Measurements from ENCODE around the gene DMD. TPM values are rescaled to one million over a fixed set of nuclear protein-coding genes. Genes with fewer than 3 reads are reported as not detected.

Gene DMD
- total and polyA plus RNA-seq, 2 of the 8 experiments (the other 6 are each of a cell fraction or from before 2014, with no cell fraction given) = 4.8 to 7.4 TPM

DNA sequence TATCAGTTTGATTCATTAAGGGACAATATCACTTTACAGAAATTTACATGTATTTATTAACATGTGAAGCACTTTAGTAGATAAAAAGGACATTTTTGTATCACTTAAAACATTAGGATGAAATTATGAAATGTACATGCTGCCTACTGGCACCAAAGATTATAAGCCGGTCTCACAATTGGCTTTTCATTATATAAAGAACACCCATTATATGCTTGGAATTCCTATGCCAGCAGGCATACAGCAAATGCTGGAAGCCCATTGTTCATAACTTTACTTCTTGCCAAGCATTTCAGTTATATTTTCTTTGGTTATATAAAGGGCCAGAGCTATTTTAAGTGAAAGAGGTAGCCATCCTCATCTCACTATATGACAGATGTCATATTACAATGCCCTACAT, 145.9 kb downstream of the DMD start:
- Histone ChIP-seq H4K5ac (ENCODE audit: insufficient read length, low read depth, low read length) (no peak overlapping the region), H3K4ac (replicated peaks; ENCODE audit: insufficient read length, low read depth, low read length) (no peak overlapping the region), H3K23ac (ENCODE audit: insufficient read length) (no peak overlapping the region), H2BK20ac (ENCODE audit: low read length) (no peak overlapping the region), H3K79me1 (ENCODE audit: low read depth, low read length) (no peaks in the 10 kb centered on the region), H3K23me2 (ENCODE audit: low read depth, low read length) (no peaks in the 10 kb centered on the region), H3K4me3 (ENCODE audit: extremely low read depth in 1 of 4, insufficient read depth in 2 of 4, low read depth in 3 of 4, low read length in 4 of 4) (no peak overlapping the region), H2BK12ac (ENCODE audit: low read depth, low read length) (no peak overlapping the region), H3K9ac (replicated peaks in 1 of 4; ENCODE audit: extremely low read depth in 1 of 4, low read depth in 3 of 4, low read length in 3 of 4) (no peak overlapping the region), H2BK15ac (ENCODE audit: low read length) (no peak overlapping the region), H4K20me1 (replicated peaks in 1 of 2; ENCODE audit: control insufficient read depth in 1 of 2, insufficient read depth in 2 of 2, low read length in 2 of 2) (no peaks in the 10 kb centered on the region), H3K36me3 (ENCODE audit: control insufficient read depth in 2 of 4, insufficient read depth in 4 of 4, low read length in 3 of 4) (no peaks in the 10 kb centered on the region), H3K18ac (ENCODE audit: extremely low read depth, low read length) (no peak overlapping the region), H3K14ac (ENCODE audit: insufficient read length) (no peak overlapping the region), H3K4me1 (replicated peaks in 1 of 4; ENCODE audit: control insufficient read depth in 3 of 4, insufficient read depth in 4 of 4, low read length in 3 of 4) (no peaks in the 10 kb centered on the region), H2BK5ac (ENCODE audit: low read depth, low read length) (no peak overlapping the region), H3K27me3 (replicated peaks in 1 of 4; ENCODE audit: control insufficient read depth in 3 of 4, extremely low read depth in 1 of 4, insufficient read depth in 3 of 4, low read length in 3 of 4) (no peaks in the 10 kb centered on the region), H2AFZ (ENCODE audit: low read length) (no peak overlapping the region), H2AK5ac (ENCODE audit: low read depth, low read length) (no peak overlapping the region), H3K9me3 (ENCODE audit: insufficient read depth in 2 of 2, low read depth in 1 of 2, low read length in 1 of 2) (no peaks in the 10 kb centered on the region), H4K8ac (ENCODE audit: extremely low read depth, insufficient read depth, low read length) (no peak overlapping the region), H4K91ac (replicated peaks; ENCODE audit: insufficient read length, low read length) (no peak overlapping the region), H2BK120ac (replicated peaks; ENCODE audit: low read depth, low read length) (no peak overlapping the region), H3K56ac (replicated peaks; ENCODE audit: insufficient read length, low read depth, low read length) (no peak overlapping the region), H3K4me2 (ENCODE audit: insufficient read depth in 1 of 2, low read depth in 2 of 2, low read length in 2 of 2) (no peak overlapping the region), H3K27ac (ENCODE audit: low read depth, low read length) (no peak overlapping the region), H3K79me2 (ENCODE audit: control insufficient read depth in 1 of 2, insufficient read depth in 2 of 2, low read length in 2 of 2) (no peaks in the 10 kb centered on the region)
- ChIA-PET CTCF (ENCODE audit: partially characterized antibody) (no interaction called here), POLR2A (ENCODE audit: partially characterized antibody) (no interaction called here)
- no peak for FAIRE-seq
- WGBS, 2 experiments (ENCODE audit: extremely low coverage in 1 of 2, insufficient coverage in 1 of 2, insufficient read length in 1 of 2, insufficient replicate concordance in 2 of 2, low coverage in 1 of 2, low lambda C conversion rate in 2 of 2, missing lambda C conversion rate in 1 of 2) = 88% methylated on average over 1 of the region's 1 CpG; no CpG with 5 or more reads in 1 of the 2 experiments
- DNase-seq (ENCODE audit: low read depth in 1 of 2, low spot score in 2 of 2) = no peak
- TF ChIP-seq BCL11A (IDR thresholded peaks at IDR 0.05; ENCODE audit: low read depth in 2 of 2, low read length in 2 of 2) (no peak), ATF3 (IDR thresholded peaks at IDR 0.05; ENCODE audit: insufficient read depth, low read depth, low read length) (no peak), TBP (IDR thresholded peaks at IDR 0.05; ENCODE audit: low read depth, low read length) (no peak), SP4 (IDR thresholded peaks at IDR 0.05; ENCODE audit: low read length) (no peak), CTBP2 (IDR thresholded peaks at IDR 0.05; ENCODE audit: borderline replicate concordance, insufficient read depth, insufficient read length, low read length) (no peak), NANOG (IDR thresholded peaks at IDR 0.05; ENCODE audit: insufficient read depth, low read depth, low read length, poor library complexity, severe bottlenecking) (no peak), SP2 (IDR thresholded peaks at IDR 0.05; ENCODE audit: low read length) (no peak), RBBP5 (IDR thresholded peaks at IDR 0.05; ENCODE audit: borderline replicate concordance, low read depth, low read length) (no peak), CBX8 (IDR thresholded peaks at IDR 0.05; ENCODE audit: borderline replicate concordance, low read depth, low read length) (no peak), SUZ12 (IDR thresholded peaks at IDR 0.05; ENCODE audit: low read length) (no peak), GTF2F1 (IDR thresholded peaks at IDR 0.05; ENCODE audit: borderline replicate concordance, low read depth, low read length) (no peak), FOSL1 (IDR thresholded peaks at IDR 0.05; ENCODE audit: insufficient read depth, low read depth, low read length) (no peak)
- TF ChIP-seq, protein P1, sequence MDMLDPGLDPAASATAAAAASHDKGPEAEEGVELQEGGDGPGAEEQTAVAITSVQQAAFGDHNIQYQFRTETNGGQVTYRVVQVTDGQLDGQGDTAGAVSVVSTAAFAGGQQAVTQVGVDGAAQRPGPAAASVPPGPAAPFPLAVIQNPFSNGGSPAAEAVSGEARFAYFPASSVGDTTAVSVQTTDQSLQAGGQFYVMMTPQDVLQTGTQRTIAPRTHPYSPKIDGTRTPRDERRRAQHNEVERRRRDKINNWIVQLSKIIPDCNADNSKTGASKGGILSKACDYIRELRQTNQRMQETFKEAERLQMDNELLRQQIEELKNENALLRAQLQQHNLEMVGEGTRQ (IDR thresholded peaks at IDR 0.05; ENCODE audit: low read length) = no peak

Data from H1 (cell line).